Rectal smooth muscle tissue (tissue), 1 donor: ENCODE measurements around the gene AHCY.

Experiments used
- H3K27ac ChIP-seq: one replicate; pipeline ENCODE4 v1.7.0; 2013; ENCODE audit warnings: low read depth, low read length, inconsistent platforms
- H3K27me3 ChIP-seq: one replicate; pipeline ENCODE4 v1.7.0; 2013; ENCODE audit warnings: low read length; ENCODE audit not compliant: control insufficient read depth, insufficient read depth
- H3K36me3 ChIP-seq: one replicate; pipeline ENCODE4 v1.7.0; 2013; ENCODE audit warnings: low read length; ENCODE audit not compliant: control insufficient read depth, insufficient read depth
- H3K4me1 ChIP-seq: one replicate; pipeline ENCODE4 v1.7.0; 2013; ENCODE audit warnings: low read length; ENCODE audit not compliant: control insufficient read depth, insufficient read depth
- H3K4me3 ChIP-seq: one replicate; pipeline ENCODE4 v1.7.0; 2013; ENCODE audit warnings: low read length
- H3K9ac ChIP-seq: one replicate; pipeline ENCODE4 v1.7.0; 2013; ENCODE audit warnings: low read length

Gene AHCY

GRCh38 chr20:34240121-34240520, 63.0 kb downstream of the AHCY start:
- Histone ChIP-seq H3K36me3 (no peaks in the 10 kb centered on the region), H3K27me3 (no peaks in the 10 kb centered on the region), H3K27ac (no peak overlapping the region), H3K4me1 (no peaks in the 10 kb centered on the region), H3K9ac (no peak overlapping the region), H3K4me3 (no peak overlapping the region)

GRCh38 chr20:34237942-34238341, 65.2 kb downstream of the AHCY start:
- Histone ChIP-seq H3K27ac (no peak overlapping the region), H3K36me3 (no peaks in the 10 kb centered on the region), H3K27me3 (no peaks in the 10 kb centered on the region), H3K4me1 (no peaks in the 10 kb centered on the region), H3K9ac (no peak overlapping the region), H3K4me3 (no peak overlapping the region)

GRCh38 chr20:34235875-34236274, 67.3 kb downstream of the AHCY start:
- Histone ChIP-seq H3K9ac (no peak overlapping the region), H3K27ac (no peak overlapping the region), H3K36me3 (no peaks in the 10 kb centered on the region), H3K4me3 (no peak overlapping the region), H3K27me3 (no peaks in the 10 kb centered on the region), H3K4me1 (no peaks in the 10 kb centered on the region)

- Histone ChIP-seq H3K36me3 (no peaks in the 10 kb centered on the region), H3K27ac (no peak overlapping the region), H3K4me3 (no peak overlapping the region), H3K9ac (no peak overlapping the region), H3K4me1 (no peaks in the 10 kb centered on the region), H3K27me3 (no peaks in the 10 kb centered on the region)
Measured at GRCh38 chr20:34233687-34234086, 69.5 kb downstream of the AHCY start.

- H3K27ac ChIP-seq: no peak overlapping the region
- no peak overlapping the region for H3K4me3 ChIP-seq
- H3K36me3 ChIP-seq: no peaks in the 10 kb centered on the region
- H3K27me3 ChIP-seq: no peaks in the 10 kb centered on the region
- H3K9ac ChIP-seq: no peak overlapping the region
- H3K4me1 ChIP-seq: no peaks in the 10 kb centered on the region
Measured at GRCh38 chr20:34232494-34233087, 70.6 kb downstream of the AHCY start.

- Histone ChIP-seq H3K9ac (no peak overlapping the region), H3K4me1 (no peaks in the 10 kb centered on the region), H3K27me3 (no peaks in the 10 kb centered on the region), H3K4me3 (no peak overlapping the region), H3K36me3 (no peaks in the 10 kb centered on the region), H3K27ac (no peak overlapping the region)
Measured at GRCh38 chr20:34231634-34232033, 71.5 kb downstream of the AHCY start.
